Epithelial cell of esophagus (primary cell): ENCODE results near the gene KICS2.

Source experiments
- DNase-seq: peaks from one replicate; pipeline ENCODE4 v3.0.0; 2010; ENCODE audit warnings: low read depth
- H3K4me3 ChIP-seq: 2 replicates; pipeline ENCODE4 v1.5.1; 2011; ENCODE audit warnings: mild to moderate bottlenecking, low read length, control low read depth
- TF ChIP-seq, protein P1 (sequence below): IDR thresholded peaks from 2 replicates; pipeline ENCODE4 v1.5.1; 2011; ENCODE audit warnings: low read depth, mild to moderate bottlenecking, low read length, control low read depth, inconsistent platforms; ENCODE audit not compliant: insufficient read depth; ENCODE audit errors: missing control alignments

Gene KICS2

DNA sequence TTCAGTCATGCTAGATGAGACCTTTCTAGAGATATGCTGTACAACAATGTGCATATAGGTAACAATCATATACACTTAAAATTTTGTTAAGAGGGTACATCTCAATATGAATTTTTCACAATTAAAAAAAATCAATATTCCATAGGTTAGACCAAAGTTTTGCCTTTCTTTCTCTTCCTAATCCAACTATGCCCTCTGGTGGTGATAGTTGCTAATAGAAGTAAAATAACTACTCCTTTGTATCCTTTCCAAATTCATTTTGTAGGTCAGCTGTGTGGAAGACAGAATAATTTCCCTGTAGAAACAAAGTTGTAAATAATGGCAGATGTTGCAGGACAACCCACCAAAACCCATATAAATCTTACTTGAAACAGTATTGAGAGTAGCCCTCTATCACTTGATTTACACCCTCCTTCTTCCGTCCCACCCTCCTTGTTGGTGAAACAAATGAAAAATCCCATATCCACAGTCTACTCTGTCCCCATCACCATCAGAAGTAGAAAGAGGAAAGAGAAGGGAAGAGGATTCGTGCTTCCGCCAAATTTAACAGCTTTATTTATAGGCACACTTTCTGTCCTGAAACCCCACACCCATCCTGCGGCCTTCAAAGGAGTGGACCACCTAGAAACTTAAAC lies 34.2 kb upstream of the KICS2 start:
- TF ChIP-seq, protein P1, sequence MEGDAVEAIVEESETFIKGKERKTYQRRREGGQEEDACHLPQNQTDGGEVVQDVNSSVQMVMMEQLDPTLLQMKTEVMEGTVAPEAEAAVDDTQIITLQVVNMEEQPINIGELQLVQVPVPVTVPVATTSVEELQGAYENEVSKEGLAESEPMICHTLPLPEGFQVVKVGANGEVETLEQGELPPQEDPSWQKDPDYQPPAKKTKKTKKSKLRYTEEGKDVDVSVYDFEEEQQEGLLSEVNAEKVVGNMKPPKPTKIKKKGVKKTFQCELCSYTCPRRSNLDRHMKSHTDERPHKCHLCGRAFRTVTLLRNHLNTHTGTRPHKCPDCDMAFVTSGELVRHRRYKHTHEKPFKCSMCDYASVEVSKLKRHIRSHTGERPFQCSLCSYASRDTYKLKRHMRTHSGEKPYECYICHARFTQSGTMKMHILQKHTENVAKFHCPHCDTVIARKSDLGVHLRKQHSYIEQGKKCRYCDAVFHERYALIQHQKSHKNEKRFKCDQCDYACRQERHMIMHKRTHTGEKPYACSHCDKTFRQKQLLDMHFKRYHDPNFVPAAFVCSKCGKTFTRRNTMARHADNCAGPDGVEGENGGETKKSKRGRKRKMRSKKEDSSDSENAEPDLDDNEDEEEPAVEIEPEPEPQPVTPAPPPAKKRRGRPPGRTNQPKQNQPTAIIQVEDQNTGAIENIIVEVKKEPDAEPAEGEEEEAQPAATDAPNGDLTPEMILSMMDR = peak; percentile 50
- peak; percentile 62 for DNase-seq
- no peak overlapping the region for H3K4me3 ChIP-seq

DNA sequence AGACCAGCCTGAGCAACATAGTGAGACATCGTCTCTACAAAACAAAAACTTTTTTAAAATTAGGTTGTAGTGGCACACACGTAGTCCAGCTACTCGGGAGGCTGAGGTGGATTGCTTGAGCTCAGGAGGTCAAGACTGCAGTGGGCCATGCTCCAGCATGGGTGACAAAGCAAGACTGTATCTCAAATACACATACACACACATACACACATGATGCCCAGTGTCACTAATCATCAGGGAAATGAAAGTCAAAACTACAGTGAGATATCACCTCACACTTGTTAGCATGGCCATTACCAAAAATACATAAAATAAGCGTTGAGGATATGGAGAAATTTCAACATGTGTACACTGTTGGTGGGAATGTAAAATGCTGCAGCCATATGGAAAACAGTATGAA lies 33.2 kb upstream of the KICS2 start:
- TF ChIP-seq, protein P1 = no peak
- no peak for DNase-seq
- H3K4me3 ChIP-seq = no peak overlapping the region

DNA sequence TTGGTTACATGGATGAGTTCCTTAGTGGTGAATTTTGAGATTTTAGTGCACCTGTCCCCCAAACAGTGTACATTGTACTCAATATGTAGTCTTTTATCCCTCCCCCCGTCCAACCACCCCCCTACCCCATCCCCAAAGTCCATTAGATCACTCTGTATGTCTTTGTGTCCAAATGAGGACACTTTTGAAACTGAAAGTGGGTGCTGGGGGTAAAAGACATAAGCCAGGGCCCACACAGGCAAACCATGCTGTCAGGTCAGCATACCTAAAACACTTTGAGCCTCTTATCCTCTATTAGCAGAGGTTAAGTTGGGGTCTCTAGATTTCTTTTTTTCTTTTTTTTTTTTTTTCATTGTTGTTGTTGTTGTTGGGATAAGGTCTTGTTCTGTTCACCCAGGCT lies 31.3 kb upstream of the KICS2 start:
- TF ChIP-seq, protein P1 = no peak
- H3K4me3 ChIP-seq = no peak overlapping the region
- no peak for DNase-seq

DNA sequence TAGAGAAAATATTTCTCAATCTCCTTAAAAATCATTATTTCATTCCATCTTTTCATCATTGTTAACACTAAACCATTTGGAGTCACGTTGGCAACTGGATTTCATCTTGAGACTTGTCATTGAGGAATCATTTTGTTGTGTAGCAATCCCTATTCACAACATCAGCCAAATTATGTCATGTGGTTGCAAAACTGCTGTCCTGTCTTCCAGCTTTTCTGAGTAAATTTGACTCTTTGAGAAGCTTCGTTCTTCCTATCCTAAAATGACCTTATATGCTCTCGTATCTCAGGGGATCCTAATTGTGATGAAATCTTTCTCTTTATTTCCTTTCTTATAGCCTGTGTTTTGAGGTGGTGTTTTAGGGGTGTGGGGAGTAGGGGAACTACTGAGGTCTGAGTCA lies 30.6 kb upstream of the KICS2 start:
- TF ChIP-seq, protein P1 = no peak
- no peak overlapping the region for H3K4me3 ChIP-seq
- DNase-seq = peak; percentile 64

DNA sequence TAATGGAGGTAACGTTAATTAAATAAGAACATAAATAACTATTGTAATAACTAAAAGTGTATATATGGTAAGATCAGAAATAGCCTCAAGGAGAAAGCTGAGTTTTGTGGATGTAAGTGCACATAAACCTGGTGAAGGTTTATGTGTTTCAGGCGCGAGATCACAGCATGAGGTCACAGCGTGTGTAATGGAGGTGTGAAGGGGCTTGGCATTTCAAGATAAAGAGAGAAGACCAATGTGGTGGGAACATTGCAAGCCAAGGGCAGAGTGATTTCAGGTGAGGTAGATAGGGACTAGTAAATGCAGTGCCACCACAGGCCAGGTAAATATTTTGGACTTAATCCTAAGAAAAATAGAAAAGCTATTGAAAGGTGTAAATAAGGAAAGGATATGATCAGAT lies 21.7 kb upstream of the KICS2 start:
- no peak for DNase-seq
- H3K4me3 ChIP-seq = no peak overlapping the region
- TF ChIP-seq, protein P1 = no peak

DNA sequence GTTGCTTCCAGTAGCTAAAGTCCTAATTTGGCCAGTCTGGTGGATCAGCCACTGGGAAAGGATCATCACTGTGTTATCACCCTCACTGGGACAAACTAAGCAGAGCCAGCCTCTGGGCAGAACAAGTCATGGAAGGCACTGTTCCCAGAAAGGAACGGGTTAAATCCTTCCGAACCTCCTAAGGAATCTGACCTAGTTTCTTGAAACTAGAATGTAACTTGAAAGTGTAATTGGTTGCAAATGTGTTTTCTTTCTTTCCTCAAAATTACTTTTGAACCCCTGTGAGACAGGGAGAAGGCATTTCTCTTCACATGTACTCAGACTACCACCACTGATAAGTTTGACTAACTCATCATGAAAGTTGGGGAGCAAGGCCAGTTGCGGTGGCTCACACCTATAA lies 18.7 kb upstream of the KICS2 start:
- TF ChIP-seq, protein P1 = no peak
- H3K4me3 ChIP-seq = no peak overlapping the region
- no peak for DNase-seq

DNA sequence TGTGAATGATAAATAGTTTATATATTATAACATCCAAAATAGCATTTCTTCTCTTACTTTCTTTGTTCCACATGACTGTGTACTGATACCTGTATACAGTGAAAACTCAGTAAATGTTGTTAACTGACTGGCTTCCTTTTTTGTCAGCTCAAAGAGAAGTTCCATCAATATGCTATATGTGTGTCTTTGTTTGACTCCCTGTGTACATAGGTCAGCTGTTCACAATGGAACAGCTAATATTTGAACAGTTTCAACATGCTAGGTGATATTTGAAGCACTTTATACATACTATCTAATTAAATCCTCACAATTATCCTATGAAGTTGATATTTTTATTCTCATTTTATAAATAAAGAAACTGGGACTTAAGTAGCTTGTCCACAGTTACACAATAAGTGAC lies 15.3 kb upstream of the KICS2 start:
- H3K4me3 ChIP-seq = no peak overlapping the region
- TF ChIP-seq, protein P1 = no peak
- DNase-seq = no peak
